GM20431 (cell line): Measurements from ENCODE around the gene STYXL1.

Experiments
- in situ Hi-C: fragments of 300-500 bp; cut with MseI, MboI; formaldehyde crosslinking; loops from one replicate; pipeline ENCODE4 v1.15.0; 2020; ENCODE audit warnings: low sequenced_read_pairs; ENCODE audit not compliant: unreplicated experiment

Gene STYXL1

DNA sequence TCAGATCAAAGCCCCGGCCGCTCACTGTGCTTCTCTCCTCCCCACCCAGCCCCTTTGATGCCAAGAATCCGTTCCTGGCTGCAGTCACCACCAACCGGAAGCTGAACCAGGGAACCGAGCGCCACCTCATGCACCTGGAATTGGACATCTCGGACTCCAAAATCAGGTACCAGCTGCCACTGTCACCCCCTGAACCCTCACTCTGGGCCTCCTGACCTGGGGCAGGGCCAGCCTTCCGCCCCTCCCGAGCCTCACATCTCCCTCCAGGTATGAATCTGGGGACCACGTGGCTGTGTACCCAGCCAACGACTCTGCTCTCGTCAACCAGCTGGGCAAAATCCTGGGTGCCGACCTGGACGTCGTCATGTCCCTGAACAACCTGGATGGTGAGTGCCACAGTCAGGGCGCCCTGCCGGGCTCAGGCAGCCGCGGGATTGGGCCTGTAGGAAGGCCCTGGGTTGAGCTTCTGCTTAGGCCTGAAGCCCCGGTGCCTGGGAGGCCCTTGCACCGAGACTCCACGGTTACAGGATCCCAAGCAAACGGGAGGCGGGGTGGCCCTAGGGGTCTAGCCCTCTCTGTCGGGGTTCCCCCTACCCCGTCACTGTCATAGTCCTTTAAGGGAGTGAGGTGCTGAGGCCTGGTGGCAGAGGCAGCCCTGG, 64.2 kb downstream of the STYXL1 start:
- in situ Hi-C loops: no loop called here

DNA sequence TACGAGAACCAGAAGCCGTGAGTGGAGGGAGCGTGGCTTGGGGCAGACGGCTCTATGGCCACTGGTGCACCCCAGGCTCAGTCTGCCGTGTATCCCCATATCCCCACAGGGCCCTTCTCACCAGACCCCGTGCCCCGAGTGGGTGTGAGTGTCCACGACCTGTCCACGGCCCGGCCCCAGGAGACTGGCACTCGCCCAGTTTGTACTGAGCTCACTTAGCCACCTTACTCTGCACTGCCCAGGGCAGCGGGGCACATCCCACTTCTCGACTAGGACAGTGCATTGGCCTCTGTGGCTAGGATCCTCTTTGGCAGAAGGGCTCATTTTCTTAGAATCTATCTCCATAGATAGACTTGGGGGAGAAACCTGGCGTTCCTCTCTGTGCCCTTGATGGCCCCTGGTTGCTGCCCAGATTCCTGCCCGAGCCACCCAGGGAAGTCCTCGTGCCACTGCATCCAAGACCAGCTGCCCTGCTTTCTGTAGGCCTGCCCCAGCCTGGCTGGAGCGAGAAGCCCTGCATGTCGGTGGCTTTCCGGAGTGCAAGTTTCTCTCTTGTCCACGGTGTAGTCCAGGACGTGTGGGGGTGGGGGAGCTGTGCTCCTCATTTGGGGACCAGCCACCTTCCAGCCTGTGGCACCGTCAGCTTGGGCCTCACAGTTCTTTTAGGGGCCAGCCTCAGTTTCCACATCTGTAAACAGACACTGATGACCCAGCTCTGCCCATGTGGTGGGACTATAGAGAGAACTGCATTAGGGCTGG, 65.3 kb downstream of the STYXL1 start:
- in situ Hi-C loops: no loop called here

DNA sequence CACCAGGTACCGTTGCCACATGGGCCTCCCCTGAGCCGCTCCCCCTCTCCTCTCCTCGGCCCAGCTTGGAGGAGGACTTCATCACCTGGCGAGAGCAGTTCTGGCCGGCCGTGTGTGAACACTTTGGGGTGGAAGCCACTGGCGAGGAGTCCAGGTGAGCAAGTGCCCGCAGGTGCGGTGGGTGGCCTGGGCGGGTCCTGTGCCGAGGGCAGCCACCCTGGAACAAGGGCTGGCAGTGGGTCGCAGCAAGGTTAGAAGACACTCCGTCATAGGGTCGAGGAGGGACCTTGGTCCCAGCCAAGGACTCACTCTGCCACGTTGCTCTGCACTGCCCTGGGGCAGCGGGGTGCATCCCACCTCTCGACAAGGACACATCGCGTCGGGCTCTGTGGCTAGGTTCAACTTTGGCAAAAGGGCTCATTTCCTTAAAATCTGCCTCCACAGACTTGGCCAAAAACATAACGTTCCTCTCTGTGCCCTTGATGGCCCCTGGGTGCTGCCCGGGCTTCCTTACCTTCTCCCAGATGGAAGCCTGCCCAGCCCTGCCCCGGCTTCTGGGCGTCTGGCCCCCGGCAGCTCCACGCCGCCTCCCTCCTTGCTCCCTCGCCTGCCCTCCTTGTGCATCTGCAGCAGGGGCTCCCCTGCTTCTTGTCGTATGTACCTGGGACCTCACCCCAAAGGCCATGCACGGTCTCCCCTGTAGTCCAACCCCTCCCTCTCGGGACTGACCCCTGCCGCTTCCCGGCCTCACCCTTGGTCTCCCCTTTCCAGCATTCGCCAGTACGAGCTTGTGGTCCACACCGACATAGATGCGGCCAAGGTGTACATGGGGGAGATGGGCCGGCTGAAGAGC, 66.1 kb downstream of the STYXL1 start:
- in situ Hi-C loops: no loop called here

DNA sequence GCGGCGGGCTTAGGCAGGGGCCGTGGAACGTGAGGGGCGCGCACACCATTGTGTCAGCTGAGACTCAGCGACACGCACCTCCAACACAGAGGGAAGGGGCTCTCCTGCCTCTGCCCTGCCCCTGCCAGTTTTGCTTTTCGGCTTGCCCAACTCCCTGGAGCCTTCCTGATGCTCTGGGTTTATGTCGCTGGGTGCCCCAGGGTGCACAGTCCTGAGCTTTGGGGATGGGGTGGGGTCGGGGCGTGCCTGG, 66.7 kb downstream of the STYXL1 start:
- in situ Hi-C loops: no loop called here

DNA sequence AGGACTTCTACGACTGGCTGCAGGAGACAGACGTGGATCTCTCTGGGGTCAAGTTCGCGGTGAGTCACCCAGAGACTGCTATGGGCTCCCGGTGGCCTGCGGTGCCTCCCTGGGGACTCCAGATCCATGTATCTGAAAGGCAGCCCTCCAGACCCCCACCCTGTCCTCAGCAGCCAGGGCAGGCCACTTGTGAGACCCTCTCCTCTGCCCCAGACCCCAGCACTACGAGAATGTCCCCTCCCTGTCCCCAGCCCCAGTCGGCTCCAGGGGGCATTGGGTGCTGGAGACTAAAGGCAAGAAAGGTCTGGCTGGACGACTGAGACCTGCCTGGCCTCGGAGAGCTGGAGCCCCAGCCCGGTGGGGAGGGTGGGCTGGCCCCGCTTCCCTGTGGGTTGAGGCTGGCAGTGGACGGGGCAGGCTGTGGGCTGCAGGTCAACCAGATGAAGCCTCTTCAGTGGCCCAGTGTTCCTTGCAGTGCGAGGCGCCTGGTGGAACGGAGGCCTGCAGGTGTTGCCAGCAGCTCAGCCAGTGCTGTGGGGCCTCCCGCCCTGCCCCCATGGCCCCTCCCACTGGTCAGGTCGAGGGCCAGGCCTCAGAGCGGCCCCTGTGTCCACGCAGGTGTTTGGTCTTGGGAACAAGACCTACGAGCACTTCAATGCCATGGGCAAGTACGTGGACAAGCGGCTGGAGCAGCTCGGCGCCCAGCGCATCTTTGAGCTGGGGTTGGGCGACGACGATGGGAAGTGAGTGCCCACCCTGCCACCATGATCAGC, 67.2 kb downstream of the STYXL1 start:
- in situ Hi-C loops: no loop called here

DNA sequence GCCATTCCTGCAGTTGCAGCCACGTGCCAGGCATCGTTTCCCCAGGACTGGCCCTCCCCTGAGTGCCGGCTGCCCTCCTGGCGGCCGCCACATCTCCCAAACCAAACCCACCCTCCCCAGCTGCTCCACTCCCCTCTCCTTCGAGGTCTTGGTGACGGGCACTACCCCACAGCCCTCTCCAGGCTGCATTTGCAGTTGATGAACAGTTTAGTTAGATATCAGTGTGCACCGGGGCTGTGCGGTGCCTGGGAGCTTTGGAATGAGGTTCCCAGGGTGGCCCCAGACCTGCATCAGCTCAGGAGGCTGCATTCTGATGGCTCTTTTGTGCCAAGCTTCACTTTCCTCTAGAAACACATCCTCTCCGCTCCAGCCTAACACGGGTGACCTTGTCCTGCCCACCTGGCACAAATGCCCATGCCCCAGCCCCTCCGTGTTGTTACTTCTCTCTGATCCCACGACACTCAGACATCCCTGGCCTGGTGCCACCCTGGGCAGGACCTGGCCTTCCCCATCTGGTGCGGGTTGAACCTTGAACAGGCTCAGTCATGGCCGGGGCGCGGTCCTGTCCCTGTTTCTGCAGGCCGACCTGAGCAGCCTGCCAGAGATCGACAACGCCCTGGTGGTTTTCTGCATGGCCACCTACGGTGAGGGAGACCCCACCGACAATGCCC, 67.9 kb downstream of the STYXL1 start:
- in situ Hi-C loops: no loop called here

DNA sequence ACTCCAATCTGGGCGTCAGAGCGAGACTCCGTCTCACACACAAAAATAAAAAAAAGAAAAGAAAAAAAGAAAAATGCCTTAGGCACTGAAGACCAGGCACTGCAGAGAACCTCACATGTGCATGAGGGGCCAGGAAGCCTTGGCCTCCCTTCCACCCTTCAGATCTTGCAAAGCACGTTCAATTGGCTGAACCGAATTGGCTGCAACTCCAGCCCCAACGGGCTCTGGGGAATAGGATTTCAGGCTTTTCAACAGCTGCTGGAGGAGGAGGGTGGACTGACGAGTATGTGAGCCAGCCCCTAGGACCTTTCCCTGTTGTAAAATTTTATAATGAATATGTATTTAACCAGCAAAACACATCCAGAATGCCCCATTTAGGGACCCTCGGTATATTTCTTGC, 70.1 kb downstream of the STYXL1 start:
- in situ Hi-C loops: no loop called here

DNA sequence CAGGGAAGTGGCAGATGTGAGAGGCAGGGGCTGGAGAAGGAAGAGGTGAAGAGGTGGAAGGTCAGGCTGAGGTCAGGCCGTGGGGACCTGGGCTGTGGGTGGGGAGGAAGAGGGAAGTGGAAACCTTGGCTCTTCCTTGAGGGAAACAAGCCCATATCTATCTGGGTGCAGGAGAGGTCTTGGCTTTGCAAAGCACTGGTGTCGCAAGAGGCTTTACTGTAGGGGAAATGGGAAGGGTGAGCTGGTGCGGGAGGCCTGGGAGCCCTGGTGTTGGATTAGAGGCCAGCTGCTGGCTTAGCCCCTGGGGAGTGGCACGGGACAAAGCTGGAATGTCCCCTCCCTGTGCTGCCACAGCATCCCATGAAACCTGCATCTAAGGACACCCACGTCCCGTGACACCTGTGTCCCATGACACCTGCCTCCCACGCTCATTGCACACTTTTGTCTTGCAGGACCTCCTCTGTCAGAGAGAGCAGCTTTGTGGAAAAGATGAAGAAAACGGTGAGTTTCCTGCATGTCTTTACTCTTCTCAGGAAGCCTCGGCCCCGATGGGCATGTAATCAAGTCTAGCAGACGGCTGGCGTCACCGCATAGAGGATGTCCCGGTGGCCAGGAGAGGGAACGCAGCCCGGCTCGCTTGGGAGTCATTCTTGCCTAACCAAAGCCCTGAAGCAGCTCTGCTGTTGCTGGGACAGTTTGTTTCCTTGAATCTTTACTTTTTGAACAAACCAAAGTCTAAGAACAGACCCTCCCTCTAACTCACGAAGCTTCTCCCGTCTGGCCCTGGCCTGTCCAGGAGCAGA, 75.6 kb downstream of the STYXL1 start:
- in situ Hi-C loops: no loop called here

DNA sequence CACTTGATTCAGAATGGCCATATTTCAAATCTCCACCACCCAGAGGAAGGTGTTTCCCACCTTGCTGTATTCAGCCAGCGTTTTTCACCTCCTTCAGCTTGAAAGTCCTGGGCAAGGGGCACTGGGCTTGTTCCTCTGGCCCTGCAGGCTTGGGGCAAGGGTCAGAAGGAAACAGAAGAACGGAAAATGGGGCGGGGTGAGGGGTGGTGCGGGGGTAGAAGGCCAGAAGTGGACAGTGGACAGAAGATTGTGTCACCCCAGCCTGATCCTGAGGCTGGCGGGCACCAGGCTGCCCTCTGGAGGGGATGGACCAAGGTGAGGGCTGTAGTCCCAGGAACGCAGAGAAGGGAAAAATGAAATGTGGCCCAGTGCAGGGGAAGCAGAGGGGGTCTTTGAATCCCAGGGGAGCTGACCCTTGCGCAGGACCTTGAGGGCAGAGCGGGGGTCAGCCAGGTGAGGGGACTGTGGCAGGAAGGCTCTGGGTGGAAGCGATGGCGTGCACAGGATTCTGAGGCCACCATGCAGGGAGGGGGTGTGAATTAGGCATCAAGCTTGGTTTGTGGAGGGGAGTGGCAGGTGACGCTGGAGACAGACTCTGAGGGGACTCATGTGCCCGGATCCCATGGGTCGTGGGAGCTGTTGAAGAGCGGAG, 76.4 kb downstream of the STYXL1 start:
- in situ Hi-C loops: no loop called here

DNA sequence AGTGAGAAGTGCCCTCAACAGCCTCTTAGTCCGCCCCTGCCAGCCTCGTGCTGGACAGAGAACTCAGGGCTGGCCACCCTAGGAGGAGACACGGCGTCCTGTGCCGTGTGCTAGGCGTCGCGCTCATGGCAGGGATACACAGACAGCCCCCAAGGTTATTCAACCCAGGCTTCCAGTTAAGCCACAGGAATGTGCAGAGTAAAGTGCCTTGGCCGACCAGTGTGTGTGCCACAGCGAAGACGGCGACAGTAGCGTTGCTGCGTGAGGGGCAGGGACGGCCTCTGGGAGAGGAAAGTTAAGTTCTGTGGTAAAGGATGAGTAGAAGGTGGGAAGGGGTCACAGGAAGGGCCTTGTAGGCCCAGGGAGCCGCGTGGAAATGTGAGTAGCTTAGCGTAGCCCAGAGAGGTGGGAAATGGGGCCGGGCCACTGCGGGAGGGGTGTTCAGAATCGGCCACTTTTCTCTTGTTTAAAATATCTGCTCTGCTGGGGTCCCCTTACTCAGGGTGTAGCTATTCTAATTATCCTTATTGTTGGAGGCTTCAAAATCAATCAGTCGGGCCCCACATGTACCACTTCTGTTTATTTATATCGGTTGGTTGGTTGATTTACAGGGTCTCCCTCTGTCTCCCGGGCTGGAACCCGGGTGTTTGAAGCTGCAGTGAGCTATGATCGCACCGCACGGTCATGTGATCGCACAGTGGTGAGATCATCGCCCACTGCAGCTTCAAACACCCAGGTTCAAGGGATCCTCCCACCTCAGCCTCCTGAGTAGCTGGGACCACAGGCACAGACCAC, 77.9 kb downstream of the STYXL1 start:
- in situ Hi-C loops: no loop called here

DNA sequence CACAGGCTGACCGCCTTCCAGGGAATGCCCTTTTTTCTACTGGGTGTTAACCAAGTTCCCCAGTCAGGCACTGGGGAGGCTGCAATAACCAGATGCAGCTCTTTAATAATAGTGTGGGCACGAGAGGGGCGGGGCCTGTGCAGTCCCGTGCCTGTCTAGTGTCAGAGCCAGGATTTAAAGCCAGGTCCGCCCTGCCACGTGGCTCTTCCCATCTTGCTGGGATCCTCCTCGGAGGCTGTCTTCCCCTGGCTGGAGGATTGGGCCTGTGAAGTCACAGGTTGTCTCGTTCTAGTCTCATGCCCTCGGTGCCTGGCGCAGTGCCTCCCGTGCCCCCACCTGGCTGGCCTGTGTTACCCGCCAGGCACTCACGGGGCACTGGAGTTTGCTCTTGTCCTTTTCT, 78.6 kb downstream of the STYXL1 start:
- in situ Hi-C loops: no loop called here

DNA sequence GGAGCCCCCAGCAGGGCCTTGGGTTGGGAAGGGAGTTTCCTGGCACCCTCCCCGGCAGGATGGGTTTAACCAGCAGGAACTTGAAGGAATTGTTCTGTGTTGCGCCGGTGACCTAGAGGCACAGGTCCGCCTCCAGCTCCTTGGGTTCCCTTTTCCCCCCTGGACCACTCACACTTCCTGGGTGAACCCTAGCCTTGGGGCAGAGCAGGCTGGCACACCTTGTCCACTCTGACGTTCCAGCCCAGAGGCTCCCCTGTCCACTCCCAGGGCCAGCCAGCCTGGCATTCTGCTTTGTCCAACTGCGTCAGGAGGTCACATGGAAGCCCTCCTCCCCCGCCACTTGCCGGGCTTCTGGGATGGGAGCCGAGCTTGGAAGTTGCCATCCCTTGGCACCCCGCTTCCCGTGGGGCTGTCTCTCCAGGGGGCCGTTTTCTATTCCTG, 79.2 kb downstream of the STYXL1 start:
- in situ Hi-C loops: no loop called here

DNA sequence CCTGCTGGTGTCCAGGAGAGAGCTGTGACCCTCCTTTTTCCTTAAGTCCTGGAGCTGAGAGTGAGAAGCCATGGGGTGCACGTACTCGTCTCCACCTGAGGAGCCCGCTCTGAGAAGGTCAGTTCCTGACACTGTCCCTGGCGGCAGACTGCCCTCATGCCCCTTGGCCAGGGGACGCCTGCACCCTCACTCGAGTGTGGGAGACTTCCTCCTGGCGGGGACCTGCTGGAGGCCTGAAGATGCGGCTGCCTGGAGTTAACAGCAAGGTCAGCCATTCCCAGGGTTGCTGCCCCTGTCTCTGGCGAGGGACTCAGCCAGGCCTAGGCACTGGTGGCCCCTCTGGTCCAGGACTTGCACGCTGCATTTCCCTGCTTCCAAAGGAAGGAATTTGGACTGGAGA, 79.8 kb downstream of the STYXL1 start:
- in situ Hi-C loops: no loop called here

DNA sequence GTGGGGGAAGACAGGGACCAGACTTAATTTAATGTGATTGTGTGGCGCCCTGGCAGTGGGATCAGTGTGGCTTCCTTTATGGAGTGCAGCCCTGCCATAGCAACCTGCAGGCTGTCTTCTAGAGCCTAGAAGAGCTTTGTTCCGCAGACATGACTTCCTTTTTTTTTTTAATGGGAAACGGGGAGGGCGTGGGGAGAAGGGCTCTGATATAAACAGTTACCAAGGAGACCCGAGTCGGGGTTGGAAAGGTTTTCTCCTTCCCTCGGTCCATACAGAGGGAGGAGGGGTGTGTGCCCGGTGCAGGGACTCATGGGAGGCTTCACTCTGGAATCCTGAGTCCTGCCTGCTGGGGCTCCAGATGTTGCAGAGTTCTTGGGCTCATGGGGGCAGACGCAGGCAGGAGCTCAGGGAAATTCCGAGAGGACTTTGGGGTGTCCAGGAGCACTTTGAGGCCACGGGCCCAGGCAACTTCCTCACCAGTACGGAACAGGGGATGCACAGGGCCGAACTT, 80.3 kb downstream of the STYXL1 start:
- in situ Hi-C loops: no loop called here

DNA sequence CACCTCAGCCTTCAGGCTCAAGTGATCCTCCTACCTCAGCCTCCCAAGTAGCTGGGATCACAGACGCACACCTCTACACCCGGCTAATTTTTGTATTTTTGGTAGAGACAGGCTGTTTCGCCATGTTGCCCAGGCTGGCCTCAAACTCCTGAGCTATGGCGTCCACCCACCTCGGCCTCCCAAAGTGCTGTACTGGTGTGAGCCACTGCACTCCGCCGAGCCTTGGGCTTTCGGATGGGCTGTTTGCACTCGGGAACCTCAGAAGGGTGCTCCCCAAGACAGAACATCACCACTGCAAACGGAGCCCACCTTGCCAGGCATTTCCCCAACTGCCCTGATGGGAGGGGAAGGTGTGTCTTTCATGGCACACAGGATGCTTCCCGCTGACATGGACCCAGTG, 80.7 kb downstream of the STYXL1 start:
- in situ Hi-C loops: no loop called here

DNA sequence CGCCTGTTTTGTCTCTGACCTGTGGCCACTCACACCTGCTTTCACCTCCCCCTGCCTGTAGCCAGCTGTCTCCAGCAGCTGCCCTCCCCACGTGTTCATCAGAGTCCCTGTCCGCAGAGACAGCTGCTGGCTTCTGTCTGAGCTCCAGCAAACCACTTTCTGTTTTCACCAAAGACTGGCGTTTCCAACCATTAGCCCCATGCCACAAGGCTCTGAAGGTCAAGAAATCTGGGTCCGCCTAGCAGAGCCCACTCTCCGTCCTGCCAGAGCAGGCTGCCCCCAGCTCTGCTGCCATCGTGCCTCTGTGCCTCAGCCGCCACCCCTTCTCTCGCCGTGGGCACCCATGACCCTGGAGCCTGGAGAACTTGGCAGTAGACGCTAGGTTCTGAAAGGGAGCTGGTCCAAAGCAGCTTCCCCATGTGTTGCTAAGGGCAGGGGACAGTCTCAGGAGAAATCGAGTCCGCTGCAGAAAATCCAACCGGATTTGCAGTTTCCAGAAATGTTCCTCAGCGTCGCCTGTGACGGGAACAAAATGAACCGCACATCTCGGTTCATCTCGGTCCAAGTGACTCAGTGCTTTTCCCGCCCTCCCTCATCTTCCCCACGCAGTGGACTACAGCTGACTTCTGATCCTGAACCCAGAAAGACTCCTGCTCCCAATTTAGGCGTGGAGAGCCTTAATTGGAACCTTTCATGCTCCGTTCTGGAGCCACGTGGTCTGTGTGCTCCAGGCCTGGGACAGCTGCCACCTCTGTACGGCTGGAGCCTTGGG, 81.4 kb downstream of the STYXL1 start:
- in situ Hi-C loops: no loop called here

DNA sequence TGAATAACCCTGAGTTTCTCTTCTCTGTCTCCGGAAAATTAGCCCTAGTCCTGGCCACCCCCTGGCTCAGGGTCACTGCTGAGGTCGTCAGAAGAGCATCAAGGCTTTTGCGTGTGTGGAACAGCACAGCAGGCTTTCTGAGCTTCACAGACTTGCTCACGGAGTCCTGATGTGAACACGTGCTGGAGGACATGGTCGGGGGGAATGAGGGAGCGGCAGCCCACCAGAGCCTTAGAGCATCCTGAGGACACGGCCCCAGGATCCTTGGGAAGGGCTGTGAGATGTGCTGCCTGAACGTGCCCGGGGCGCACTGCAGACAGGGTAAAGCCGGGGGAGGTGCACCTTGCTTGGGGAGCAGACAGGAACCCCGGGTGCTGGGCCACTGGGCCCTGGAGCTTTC, 82.2 kb downstream of the STYXL1 start:
- in situ Hi-C loops: no loop called here
